HEK293 (cell line): ENCODE results near the gene NECAP2.

Experiments used
- ATF2 ChIP-seq: fragments of 450-650 bp; formaldehyde crosslinking; IDR thresholded peaks from 2 replicates; pipeline ENCODE4 v1.5.1; 2016; ENCODE audit warnings: missing biosample characterization, missing genetic modification characterization, low read depth
- CTCF ChIP-seq: fragments of 450-650 bp; formaldehyde crosslinking; IDR thresholded peaks from 2 replicates; pipeline ENCODE4 v1.5.1; 2016; ENCODE audit warnings: missing biosample characterization, missing genetic modification characterization
- PRDM10 ChIP-seq: fragments of 450-650 bp; formaldehyde crosslinking; IDR thresholded peaks from 2 replicates; pipeline ENCODE4 v1.5.1; 2016; ENCODE audit warnings: missing biosample characterization, missing genetic modification characterization
- TCF7L2 ChIP-seq: IDR thresholded peaks from 2 replicates; pipeline ENCODE4 v1.6.1; 2011; ENCODE audit warnings: low read depth, mild to moderate bottlenecking, inconsistent platforms, low read length, moderate library complexity, borderline replicate concordance
- ZBTB17 ChIP-seq: fragments of 450-650 bp; formaldehyde crosslinking; IDR thresholded peaks from 2 replicates; pipeline ENCODE4 v1.5.1; 2016; ENCODE audit warnings: missing biosample characterization, missing genetic modification characterization
- ZBTB21 ChIP-seq: fragments of 450-650 bp; formaldehyde crosslinking; IDR thresholded peaks from 2 replicates; pipeline ENCODE4 v1.5.1; 2017; ENCODE audit warnings: missing biosample characterization, missing genetic modification characterization
- ZBTB26 ChIP-seq: fragments of 450-650 bp; formaldehyde crosslinking; optimal IDR thresholded peaks from 2 replicates; pipeline ENCODE3; 2016; ENCODE audit warnings: missing biosample characterization, mild to moderate bottlenecking, missing genetic modification characterization
- ZBTB49 ChIP-seq: fragments of 450-650 bp; formaldehyde crosslinking; IDR thresholded peaks from 2 replicates; pipeline ENCODE4 v1.5.1; 2016; ENCODE audit warnings: missing biosample characterization, missing genetic modification characterization, low read depth
- ZNF18 ChIP-seq: fragments of 450-650 bp; formaldehyde crosslinking; IDR thresholded peaks from 2 replicates; pipeline ENCODE4 v1.5.1; 2016; ENCODE audit warnings: missing biosample characterization, missing genetic modification characterization
- ZNF274 ChIP-seq, 2 experiments: fragments of 200-500 bp in 1 of 2; fragments of 450-650 bp in 1 of 2; sonication (Bioruptor generic) in 1 of 2; formaldehyde crosslinking in 1 of 2; IDR thresholded peaks; 2 replicates each; pipeline versions ENCODE4 v1.5.1 to v1.6.1; 2014 to 2016; ENCODE audit warnings: borderline replicate concordance in 1 of 2, inconsistent platforms in 1 of 2, low read length in 1 of 2, missing biosample characterization in 1 of 2, missing genetic modification characterization in 1 of 2
- ZNF707 ChIP-seq: fragments of 450-650 bp; formaldehyde crosslinking; IDR thresholded peaks from 2 replicates; pipeline ENCODE4 v1.5.1; 2016; ENCODE audit warnings: missing biosample characterization, missing genetic modification characterization
- ZSCAN16 ChIP-seq: fragments of 450-650 bp; formaldehyde crosslinking; IDR thresholded peaks from 2 replicates; pipeline ENCODE4 v1.5.1; 2016; ENCODE audit warnings: missing biosample characterization, missing genetic modification characterization

- no peak for TF ChIP-seq ZSCAN16 (tag by site-specific recombination)
- no peak for TF ChIP-seq TCF7L2
- TF ChIP-seq PRDM10 (tag by site-specific recombination) = no peak
- TF ChIP-seq ATF2 (tag by site-specific recombination) = no peak
- TF ChIP-seq ZNF18 (tag by site-specific recombination) = no peak
- TF ChIP-seq CTCF (tag by site-specific recombination) = no peak
- no peak for TF ChIP-seq ZBTB26
- no peak for TF ChIP-seq ZBTB17 (tag by site-specific recombination)
- no peak for TF ChIP-seq ZNF274 (IDR thresholded peaks at IDR 0.05; ENCODE audit: low read length)
- TF ChIP-seq ZNF274 (tag by site-specific recombination; IDR thresholded peaks at IDR 0.05; ENCODE audit: borderline replicate concordance) = no peak
- TF ChIP-seq ZBTB21 (tag by site-specific recombination) = no peak
- TF ChIP-seq ZNF707 = no peak
- no peak for TF ChIP-seq ZBTB49 (tag by site-specific recombination)
These were observed 5.6 kb downstream of the NECAP2 start for GRCh38 chr1:16446116-16446515.
